Transverse colon (tissue), 4 donors: ENCODE data around the gene AGRN. TPM values are rescaled to one million over a fixed set of nuclear protein-coding genes. Genes with fewer than 3 reads are reported as not detected.

Source experiments
- DNase-seq: peaks from one replicate; pipeline ENCODE4 v3.0.0-alpha.2; 2019
- H3K27ac ChIP-seq, 4 donors: fragments of 200-600 bp; sonication (generic); 2 replicates each; pipeline ENCODE4 v1.5.1; 2016 to 2018; ENCODE audit warnings: inconsistent platforms in 4 of 4
- H3K27me3 ChIP-seq: fragments of 200-600 bp; sonication (generic); 2 replicates; pipeline ENCODE4 v1.5.1; 2017; ENCODE audit warnings: inconsistent platforms
- H3K36me3 ChIP-seq, 4 donors: fragments of 200-600 bp; sonication (generic); 2 replicates each; pipeline ENCODE4 v1.5.1; 2017 to 2019; ENCODE audit warnings: inconsistent platforms in 4 of 4
- H3K4me1 ChIP-seq, 4 donors: fragments of 200-600 bp; sonication (generic); 2 replicates each; pipeline ENCODE4 v1.5.1; 2017 to 2020; ENCODE audit warnings: inconsistent platforms in 4 of 4
- H3K4me3 ChIP-seq, 4 donors: fragments of 200-600 bp; sonication (generic); 1 replicate in 1 of 4; 2 replicates in 3 of 4; pipeline versions ENCODE4 v1.5.1 to v1.6.1; 2017 to 2019; ENCODE audit warnings: inconsistent platforms in 4 of 4
- H3K9me3 ChIP-seq, 2 donors: fragments of 200-600 bp; sonication (generic); 2 replicates each; pipeline ENCODE4 v1.5.1; 2017 to 2019; ENCODE audit warnings: inconsistent platforms in 2 of 2
- CTCF ChIP-seq, 5 experiments: fragments of 200-600 bp in 3 of 5; fragments of 450-650 bp in 2 of 5; sonication (generic) in 3 of 5; IDR thresholded peaks; 1 replicate in 2 of 5; 2 replicates in 3 of 5; pipeline ENCODE4 v1.5.1; 2016 to 2017; ENCODE audit warnings: antibody characterized with exemption in 5 of 5, inconsistent platforms in 3 of 5, mild to moderate bottlenecking in 2 of 5, moderate library complexity in 1 of 5
- EP300 ChIP-seq: sonication (generic); formaldehyde crosslinking; IDR thresholded peaks from one replicate; pipeline ENCODE4 v1.6.1; 2017; ENCODE audit warnings: antibody characterized with exemption, low read depth
- POLR2A ChIP-seq: fragments of 450-650 bp; IDR thresholded peaks from one replicate; pipeline ENCODE4 v1.6.1; 2016; ENCODE audit warnings: antibody characterized with exemption, mild to moderate bottlenecking, moderate library complexity
- POLR2AphosphoS5 ChIP-seq, 3 donors: sonication (generic); formaldehyde crosslinking; IDR thresholded peaks; one replicate each; pipeline ENCODE4 v1.6.1; 2016; ENCODE audit warnings: antibody characterized with exemption in 3 of 3
- WGBS, 2 donors: methylation state at CpG; one replicate each; pipeline ENCODE4 v1.1.5; 2018; ENCODE audit warnings: low coverage in 1 of 2; 5-methylcytosine and 5-hydroxymethylcytosine counted together
- in situ Hi-C, 4 donors: fragments of 200-750 bp; cut with MboI; loops; one replicate each; pipeline versions ENCODE4 v1.15.0 to v1.15.1; 2017; ENCODE audit warnings: low sequenced_read_pairs in 3 of 4, low pct_ligation_motif_present in 1 of 4, low pct_unique_long_range_greater_than_20kb in 1 of 4
- intact Hi-C: fragments of 100-400 bp; cut with DNase I; formaldehyde crosslinking; loops from one replicate; pipeline ENCODE4 v1.15.1; 2023; ENCODE audit warnings: low total_unique reads
- total RNA-seq, 4 donors: library from RNA; depleted of rRNA; stranded (reverse); fragments of >200 nt; gene quantifications; one replicate each; pipeline ENCODE4 v1.1.0, GENCODE V29; 2016

The AGRN gene
- total RNA-seq, 4 donors from 2014 or later, result 25.4 to 132 (median 44.8) TPM

DNA sequence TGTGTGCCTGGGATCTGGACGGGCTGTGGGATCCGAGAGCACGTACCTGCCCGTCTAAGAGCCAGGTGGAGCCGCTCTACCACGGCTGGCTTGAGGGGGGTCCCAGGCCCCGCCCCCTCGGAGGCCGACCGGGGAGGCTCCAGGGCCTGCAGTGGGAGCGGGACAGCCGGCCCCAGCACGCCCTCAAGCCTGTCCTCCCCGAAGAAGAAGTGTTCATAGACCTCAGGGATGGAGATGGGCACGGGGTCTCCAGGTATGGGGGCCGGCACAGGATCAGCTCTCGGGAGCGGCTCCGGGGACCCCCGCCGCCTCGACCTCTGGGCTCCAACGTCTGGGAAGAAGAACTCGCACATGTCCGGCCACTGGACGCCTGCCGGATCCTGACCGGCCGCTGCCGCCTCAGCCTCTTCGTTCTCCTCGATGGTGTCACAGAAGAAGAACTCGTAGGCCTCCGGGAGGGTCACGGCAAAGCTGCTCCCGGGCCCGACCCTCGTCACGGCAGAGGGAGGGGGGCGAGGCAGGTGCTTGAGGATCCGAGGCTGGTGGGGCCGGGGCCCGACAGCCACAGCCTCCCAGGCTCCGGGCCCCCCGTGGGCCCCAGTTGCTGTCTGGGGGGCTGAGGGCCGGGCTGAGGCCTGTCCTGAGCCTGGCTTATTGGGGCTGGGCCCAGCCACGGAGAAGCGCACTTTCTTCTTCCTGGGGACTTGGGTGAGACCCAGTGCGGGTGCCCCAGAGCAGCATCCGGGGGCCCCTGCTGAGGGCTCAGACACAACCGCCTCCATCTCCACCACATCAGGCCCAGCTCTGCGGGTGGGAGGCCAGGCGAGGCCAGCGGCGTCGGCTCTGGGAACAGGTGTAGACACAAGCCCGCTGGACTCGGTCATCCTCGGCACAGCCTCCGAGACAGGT, 40.8 kb upstream of the AGRN start:
- Histone ChIP-seq H3K27me3 (peaks cover 59% of the 10 kb centered on the region), H3K4me1 (peaks cover 0 to 9% (median 8%) of the 10 kb centered on the region in 4 donors), H3K36me3 (no peaks in the 10 kb centered on the region), H3K27ac (no peak overlapping the region), H3K9me3 (no peaks in the 10 kb centered on the region), H3K4me3 (no peak overlapping the region)
- no peak for DNase-seq
- intact Hi-C loops, result no loop called here
- TF ChIP-seq POLR2AphosphoS5 (IDR thresholded peaks at IDR 0.05) (no peak), CTCF (IDR thresholded peaks at IDR 0.05) (no peak), EP300 (no peak), POLR2A (no peak)
- in situ Hi-C loops, result no loop called here
- 85% methylated on average over 55 of the region's 60 CpGs; no CpG with 5 or more reads in 1 of the 2 donors for WGBS, 2 donors

- 86 to 100% methylated on average over 1 to 9 of the region's 9 CpGs for WGBS, 2 donors
- TF ChIP-seq POLR2AphosphoS5 (IDR thresholded peaks at IDR 0.05) (no peak), CTCF (IDR thresholded peaks at IDR 0.05) (no peak), EP300 (no peak), POLR2A (no peak)
- Histone ChIP-seq H3K4me3 (no peak overlapping the region), H3K27ac (no peak overlapping the region), H3K4me1 (peaks cover 0 to 14% (median 10%) of the 10 kb centered on the region in 4 donors), H3K27me3 (peaks cover 61% of the 10 kb centered on the region), H3K9me3 (no peaks in the 10 kb centered on the region), H3K36me3 (no peaks in the 10 kb centered on the region)
- in situ Hi-C loops, result no loop called here
- intact Hi-C loops, result no loop called here
- no peak for DNase-seq
Observed at GRCh38 chr1:979744-980072, 40.2 kb upstream of the AGRN start.

- DNase-seq, result no peak
- intact Hi-C loops, result no loop called here
- TF ChIP-seq EP300 (no peak), POLR2A (no peak), POLR2AphosphoS5 (IDR thresholded peaks at IDR 0.05) (no peak), CTCF (IDR thresholded peaks at IDR 0.05) (no peak)
- H3K36me3 ChIP-seq, result no peaks in the 10 kb centered on the region
- H3K27me3 ChIP-seq, result peaks cover 61% of the 10 kb centered on the region
- H3K9me3 ChIP-seq, result no peaks in the 10 kb centered on the region
- no peak overlapping the region for H3K27ac ChIP-seq
- peaks cover 0 to 14% (median 10%) of the 10 kb centered on the region in 4 donors for H3K4me1 ChIP-seq
- H3K4me3 ChIP-seq, result no peak overlapping the region
- in situ Hi-C loops, result no loop called here
- WGBS, 2 donors, result 87% methylated on average over 9 of the region's 13 CpGs; no CpG with 5 or more reads in 1 of the 2 donors
Observed at GRCh38 chr1:980137-980571, 39.8 kb upstream of the AGRN start.

DNA sequence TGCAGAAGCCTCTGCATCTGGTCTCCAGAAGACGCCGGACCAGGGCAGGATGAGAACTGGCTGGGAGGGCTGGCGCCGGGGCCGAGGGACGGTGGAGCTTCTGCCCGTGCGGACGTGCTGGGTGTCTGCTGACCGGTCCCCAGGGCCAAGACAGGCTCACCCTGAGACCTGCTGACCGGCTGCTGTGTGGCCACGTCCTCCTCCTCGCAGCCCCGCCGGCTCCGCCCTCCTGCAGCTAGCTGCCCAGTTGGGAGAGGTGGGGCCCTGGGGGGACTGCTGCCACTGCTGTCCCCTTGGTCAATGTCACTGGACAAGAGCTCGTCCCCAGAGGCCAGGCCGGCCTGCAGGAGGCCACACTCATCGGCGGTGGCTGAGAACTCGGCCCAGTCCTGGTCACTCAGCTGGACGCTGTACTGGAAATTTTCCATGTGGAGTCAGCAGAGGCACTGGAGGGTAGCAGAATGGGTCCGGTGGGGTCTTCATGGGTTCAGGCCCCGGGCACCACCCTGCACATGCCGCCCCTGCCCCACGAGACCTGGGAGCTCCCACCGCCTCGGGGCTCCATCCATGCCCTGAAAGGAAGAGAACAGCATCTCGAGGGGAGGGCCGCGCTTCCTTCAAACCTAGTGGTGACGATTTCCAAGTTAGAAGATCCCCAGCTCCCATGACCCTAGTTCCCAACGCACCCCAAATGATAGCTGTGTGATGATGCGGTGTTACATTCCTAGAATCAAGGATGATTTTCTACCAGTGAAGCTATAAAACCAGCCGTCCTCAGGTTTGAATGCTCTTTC, 39.1 kb upstream of the AGRN start:
- intact Hi-C loops, result no loop called here
- Histone ChIP-seq H3K36me3 (no peaks in the 10 kb centered on the region), H3K4me3 (no peak overlapping the region), H3K9me3 (no peaks in the 10 kb centered on the region), H3K4me1 (peaks cover 0 to 12% (median 8%) of the 10 kb centered on the region in 4 donors), H3K27me3 (peaks cover 63% of the 10 kb centered on the region), H3K27ac (no peak overlapping the region)
- 58% methylated on average over 20 of the region's 35 CpGs; no CpG with 5 or more reads in 1 of the 2 donors for WGBS, 2 donors
- TF ChIP-seq EP300, result no peak
- no peak for TF ChIP-seq CTCF (IDR thresholded peaks at IDR 0.05)
- TF ChIP-seq POLR2AphosphoS5 (IDR thresholded peaks at IDR 0.05), result no peak
- no peak for TF ChIP-seq POLR2A
- DNase-seq, result no peak
- in situ Hi-C loops, result no loop called here
